GM19372 (cell line): ENCODE data around the gene LMLN.
"Not testable (repeated sequence)": the region's sequence is repeated elsewhere in the genome, so short reads cannot be mapped to it uniquely, and the experiment has no call there.

Experiments used
- ATAC-seq: cut with Tn5 transposase; IDR thresholded peaks from one replicate; pipeline ENCODE4 v1.9.1; 2021; ENCODE audit warnings: mild to moderate bottlenecking, low read depth, moderate library complexity; ENCODE audit not compliant: unreplicated experiment

Gene LMLN

DNA sequence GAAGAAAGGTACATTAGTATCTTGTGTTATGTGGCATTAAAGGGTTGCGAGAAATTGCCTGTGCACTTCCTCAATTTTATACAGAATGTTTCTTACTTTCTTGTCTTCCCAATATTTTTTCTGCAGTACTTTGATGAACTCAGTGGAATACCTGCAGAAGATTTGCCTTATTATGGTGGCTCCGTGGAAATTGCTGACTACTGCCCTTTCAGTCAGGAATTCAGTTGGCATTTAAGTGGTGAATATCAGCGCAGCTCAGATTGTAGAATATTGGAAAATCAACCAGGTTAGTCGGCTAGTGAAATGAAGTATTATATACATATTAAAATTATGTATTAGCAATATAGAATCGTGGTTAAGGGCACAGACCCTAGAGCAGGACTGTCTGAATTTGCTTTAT, 61.3 kb downstream of the LMLN start:
- ATAC-seq, result no peak

- ATAC-seq, result no peak
These were observed 62.6 kb downstream of the LMLN start for GRCh38 chr3:198022604-198023003.

- ATAC-seq, result no peak
These were observed 65.6 kb downstream of the LMLN start for GRCh38 chr3:198025644-198026043.

GRCh38 chr3:198026620-198027019, 66.6 kb downstream of the LMLN start:
- no peak for ATAC-seq

GRCh38 chr3:198027045-198027798, 67.2 kb downstream of the LMLN start:
- no peak for ATAC-seq

DNA sequence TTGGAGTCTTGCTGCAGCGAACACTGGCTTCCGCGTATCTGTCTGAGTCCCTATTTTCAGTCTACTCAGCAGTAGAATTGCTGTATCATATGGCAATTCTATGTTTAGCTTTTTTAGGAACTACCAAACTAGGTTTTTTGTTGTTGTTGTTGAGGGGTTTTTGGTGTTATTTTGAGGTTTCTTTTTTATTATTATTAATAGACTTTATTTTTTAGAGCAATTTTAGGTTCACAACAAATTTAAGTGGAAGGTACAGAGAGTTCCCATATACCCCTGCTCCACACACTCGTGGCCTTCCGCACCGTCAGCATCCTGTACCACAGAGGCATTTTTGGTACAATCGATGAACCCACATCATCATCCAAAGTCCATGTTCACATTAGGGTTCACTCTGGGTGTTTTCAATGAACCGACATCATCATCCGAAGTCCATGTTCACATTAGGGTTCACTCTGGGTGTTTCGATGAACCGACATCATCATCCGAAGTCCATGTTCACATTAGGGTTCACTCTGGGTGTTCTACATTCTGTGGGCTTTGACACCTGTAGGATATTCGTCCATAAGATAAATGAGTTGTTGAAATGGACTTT, 67.9 kb downstream of the LMLN start:
- ATAC-seq, result no peak

DNA sequence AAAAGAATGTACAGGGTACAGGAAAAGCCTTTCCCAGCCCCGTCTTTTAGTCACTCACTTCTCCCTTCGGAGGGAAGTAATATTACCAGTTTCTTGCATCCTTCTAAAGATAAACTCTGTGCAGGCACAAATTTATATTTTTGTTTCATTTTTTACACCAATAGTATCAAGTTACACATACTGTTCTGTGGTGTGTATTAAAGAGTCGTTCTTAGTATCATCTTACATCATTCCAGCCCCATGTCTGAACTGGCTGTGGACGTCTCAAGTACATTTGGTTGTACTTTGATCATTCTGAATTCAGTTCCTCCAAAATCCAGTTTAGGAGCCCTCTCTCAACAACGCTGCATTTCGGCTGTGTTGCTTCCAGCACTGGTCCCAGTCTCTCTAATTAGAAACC, 68.7 kb downstream of the LMLN start:
- ATAC-seq, result no peak

GRCh38 chr3:198030125-198030524, 70.1 kb downstream of the LMLN start:
- no peak for ATAC-seq

GRCh38 chr3:198030726-198031125, 70.7 kb downstream of the LMLN start:
- ATAC-seq, result no peak

- no peak for ATAC-seq
These were observed 72.3 kb downstream of the LMLN start for GRCh38 chr3:198032039-198032936.

DNA sequence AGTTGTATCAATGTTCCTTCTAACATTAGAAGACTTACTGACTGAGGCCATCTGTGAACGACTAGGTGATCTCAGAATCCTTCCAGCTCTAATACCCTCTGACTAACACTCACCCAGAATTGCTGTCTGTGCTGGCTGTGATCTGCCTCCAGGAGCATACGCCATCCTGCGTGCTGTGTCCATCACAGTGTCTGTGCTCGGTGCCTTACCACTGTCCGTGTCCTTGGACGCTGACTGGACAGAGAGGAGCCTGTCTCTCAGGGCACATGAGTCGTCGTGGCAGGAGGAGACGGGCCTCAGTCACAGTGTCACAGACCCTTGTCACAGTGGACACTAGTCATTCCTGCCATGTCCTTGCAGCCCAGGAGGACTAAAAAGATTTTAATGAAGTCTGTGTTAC, 83.1 kb downstream of the LMLN start:
- no peak for ATAC-seq

GRCh38 chr3:198046120-198046857, 86.3 kb downstream of the LMLN start:
- ATAC-seq, result no peak

- no peak for ATAC-seq
These were observed 88.4 kb downstream of the LMLN start for GRCh38 chr3:198048445-198048844.

DNA sequence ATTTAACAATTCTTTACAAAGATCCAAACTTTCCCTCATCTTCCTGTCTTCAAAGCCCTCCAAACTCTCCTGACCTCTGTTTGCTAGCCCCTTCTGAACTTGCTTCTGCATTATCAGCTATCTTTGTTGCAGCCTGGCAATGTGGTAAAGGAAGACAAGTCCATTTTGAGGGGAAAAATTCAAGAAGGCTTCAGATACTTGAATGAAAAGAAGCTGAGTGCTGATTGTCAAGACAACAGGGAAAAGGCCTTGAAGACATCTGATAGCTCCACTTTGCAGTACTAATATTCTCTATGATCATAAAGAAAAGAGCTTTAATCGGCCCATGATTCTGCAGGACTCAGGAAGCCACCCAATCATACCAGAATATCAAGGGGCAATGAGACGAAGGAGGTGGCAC, 91.8 kb downstream of the LMLN start:
- no peak for ATAC-seq

DNA sequence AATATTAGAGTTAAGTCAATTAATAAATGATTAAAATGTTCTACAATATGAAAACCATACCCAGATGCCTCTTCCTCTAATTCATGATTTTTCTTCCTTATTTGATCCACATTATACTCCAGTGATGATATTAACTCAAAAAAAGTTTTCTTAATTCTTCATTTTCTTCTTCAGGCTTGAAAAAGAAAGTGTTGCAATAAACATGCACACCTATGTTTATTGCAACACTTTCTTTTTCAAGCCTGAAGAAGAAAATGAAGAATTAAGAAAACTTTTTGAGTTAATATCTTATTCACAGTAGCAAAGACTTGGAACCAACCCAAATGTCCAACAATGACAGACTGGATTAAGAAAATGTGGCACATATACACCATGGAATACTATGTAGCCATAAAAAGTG, 93.4 kb downstream of the LMLN start:
- ATAC-seq, result not testable (repeated sequence)

DNA sequence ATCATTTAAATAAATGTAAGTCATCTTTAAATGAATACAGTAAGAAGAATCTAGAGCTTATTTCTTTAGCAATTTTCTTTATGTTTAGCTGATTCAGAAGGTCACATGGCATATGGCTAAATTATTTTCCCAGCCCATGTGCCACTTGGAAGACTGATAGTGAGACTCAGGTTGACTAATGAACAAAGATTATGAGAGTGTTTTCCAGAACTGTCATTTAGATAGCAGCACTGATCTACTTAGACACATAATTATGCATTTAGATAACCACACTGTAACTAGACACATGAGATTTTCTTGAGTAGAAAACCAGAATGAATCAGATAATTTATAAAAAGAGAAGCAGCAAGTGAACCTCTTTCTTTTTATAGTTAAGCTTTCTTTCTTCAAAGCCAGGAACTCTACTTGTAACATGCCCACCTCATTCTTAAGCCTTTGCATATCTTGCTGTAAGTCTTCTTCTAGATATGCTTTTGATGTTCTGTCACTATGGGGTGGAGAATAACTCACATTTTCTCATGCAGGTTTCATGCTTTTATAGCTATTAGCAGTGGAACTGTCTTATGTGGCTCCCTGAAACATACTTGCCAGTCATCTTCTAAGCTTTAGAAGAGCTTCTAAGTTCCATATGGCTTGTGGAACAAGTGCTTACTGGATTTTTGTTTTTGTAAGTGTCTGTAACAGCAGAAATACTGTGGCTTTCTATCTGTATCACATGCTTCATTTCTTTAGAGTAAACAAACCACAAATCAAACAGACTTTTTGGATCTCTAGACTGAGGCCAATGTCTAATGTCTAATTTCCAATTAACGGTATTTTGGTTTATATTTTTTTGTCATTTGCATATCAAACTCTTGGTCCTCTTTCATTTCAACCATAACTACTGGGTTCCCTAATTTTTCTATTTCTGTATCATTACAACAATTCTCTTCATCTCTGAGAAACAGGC, 101.4 kb downstream of the LMLN start:
- no peak for ATAC-seq

DNA sequence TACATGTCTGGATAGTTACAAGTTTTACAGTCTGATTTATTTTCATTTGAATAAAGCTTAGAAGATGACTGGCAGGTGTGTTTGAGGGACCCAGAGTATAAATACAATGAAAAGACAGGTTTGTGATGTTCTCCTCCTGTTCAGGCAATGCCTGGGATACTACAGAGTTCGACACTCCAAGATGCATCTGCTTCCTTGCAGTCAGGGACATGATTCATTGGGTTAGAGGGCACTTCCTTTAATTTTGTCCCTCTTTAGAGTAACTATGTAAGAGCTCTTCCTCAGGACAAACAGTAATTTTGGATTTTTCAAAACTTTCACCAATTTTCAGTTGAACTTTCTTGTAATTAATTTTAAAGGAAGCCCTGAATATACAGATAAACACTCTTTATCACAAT, 102.0 kb downstream of the LMLN start:
- ATAC-seq, result no peak

DNA sequence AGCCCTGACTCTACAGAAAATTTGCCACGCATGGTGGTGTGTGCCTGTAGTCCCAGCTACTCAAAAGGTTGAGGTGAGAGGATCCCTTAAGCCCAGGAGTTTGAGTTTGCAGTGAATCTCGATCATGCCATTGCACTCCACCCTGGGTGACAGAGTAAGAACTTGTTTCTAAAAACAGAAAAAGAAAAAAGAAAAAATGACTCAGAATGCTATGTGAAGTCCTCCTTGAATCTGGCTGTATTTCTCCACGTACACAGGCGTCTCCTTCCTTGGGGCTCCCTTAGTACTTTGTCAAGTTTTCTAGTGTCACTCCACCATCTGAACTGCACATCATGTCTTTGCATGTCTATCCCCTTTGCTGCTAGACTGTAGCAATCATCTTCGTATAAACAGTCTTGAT, 104.4 kb downstream of the LMLN start:
- no peak for ATAC-seq

DNA sequence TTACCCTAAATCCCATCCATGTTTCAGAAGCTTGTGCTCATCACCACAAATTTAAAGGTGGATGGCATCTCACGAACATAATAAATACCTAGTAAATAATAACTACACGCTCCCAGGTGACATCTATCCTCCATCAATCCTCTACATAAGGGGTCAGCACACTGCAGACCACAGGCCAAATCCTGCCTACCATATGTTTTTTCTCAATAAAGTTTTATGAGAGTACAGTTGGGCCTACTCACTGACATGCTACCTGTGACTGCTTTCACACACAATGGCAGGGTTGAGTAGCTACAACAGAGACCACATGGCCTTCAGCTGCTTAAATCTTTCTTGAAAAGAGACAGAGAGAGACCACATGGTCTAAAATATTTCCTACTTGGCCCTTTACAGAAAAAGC, 105.9 kb downstream of the LMLN start:
- ATAC-seq, result no peak

DNA sequence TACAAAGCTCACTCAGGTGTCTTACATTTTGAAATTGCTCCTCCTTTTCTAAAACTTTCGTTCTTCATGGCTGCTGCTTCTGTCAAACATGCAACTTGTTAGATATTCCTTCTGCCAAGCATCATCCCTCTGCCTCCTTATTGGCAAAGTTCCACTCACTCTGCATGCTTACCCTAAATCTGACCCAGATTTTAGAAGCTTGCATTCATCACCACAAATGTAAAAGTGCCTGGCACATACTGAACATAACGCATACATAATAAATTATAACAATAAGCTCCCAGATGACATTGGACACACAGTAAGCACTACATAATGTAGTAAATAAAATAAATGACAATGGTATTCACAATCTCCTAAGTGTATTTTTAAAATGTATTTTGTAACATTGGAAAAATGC, 107.4 kb downstream of the LMLN start:
- no peak for ATAC-seq
